NCI-H345 (cell line): ENCODE data around the gene PTPRN2.
"Not testable (repeated sequence)": the region's sequence is repeated elsewhere in the genome, so short reads cannot be mapped to it uniquely, and the experiment has no call there.

ENCODE experiments used
- DNase-seq: peaks from one replicate; lab custom pipeline; 2025; lab: John Stamatoyannopoulos, UW

Gene PTPRN2

DNA sequence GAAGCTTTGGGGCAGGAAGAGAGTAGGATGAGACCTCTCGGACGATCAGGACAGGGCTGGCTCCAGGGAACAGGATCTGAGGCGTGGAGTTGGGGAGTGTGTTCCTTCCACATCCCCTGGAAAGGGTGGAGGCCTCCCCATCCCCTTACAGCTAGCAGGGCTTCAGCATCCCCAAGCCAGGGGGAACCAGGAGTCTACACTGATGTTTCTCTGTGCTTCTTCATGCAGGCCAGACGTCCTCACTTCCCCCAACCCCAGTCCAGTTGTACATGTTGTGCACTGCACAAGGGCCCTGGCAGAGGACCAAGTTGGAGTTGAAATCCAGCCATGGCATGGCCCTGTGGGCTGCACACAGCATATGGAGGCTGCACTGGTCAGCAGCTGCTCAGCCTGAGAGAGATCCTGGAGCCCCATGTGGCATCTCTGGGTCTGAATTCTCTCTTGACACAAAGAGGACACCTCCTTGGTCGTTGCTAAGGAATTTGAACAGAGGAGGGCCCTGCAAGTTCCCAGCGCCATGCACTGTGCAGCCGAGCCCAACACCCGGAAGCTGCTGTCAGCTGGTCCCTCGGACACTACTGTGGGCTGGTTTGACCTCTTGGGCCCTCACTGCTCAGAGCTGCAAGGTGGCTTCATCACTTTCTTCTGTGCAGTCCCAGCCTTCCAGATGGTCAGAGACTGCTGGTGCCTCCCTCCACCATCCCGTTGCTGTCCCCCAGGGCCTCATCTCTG is 1069.7 kb downstream of the PTPRN2 start:
- no peak for DNase-seq

GRCh38 chr7:157516911-157517781 is 1070.5 kb downstream of the PTPRN2 start:
- DNase-seq, result no peak

DNA sequence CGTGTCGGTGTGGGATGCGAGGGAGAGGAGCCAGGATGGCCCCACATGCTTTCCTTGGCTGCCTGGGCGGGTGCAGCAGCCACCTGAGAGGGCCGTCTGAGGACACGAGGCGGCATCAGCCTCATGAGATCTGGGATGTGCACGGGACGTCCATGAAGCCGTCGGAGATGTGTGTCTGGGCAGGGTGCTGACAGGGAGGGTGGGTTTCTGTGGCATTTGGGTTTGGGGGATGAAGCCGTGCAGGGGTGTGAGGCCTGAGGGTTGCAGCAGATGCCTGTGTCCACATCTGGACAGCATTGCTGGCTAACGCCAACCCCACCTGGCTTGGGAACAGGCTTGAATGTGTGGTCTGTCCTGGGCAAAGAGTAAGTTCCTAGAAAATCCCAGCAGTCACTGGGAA is 1071.3 kb downstream of the PTPRN2 start:
- DNase-seq, result no peak

DNA sequence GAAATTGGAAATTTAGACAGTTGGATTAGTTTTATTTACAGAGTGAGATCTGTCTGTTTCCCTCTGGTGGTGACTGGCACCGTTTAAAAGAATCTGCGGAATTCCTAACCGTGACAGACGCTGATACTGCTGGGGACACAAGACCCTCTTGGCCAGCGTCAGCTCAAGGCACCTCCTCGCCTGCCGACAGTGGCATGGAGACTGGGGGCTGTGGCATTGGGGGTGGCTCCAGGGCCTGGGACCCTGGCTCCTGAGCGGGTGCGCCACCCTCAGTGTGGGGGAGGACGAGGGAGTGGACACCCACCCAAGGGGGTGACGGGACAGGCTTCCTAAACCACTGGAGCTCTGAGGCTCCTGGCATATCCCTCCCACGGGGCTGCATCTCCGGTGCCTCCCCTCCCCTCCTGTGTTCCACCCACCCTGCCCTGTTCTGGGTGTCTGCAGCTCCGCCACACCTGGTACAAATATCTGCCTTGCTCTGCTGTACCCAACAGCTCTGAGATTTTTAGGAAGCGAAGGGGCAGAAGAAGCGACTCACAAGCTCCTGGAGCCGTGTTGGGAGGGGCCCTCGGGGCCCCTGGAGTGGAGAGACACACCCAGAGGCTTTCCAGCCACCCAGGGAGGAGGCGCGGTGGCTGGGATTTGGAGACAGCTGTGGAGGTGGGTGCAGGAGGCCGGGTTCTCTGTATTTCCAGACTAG is 1072.1 kb downstream of the PTPRN2 start:
- no peak for DNase-seq

DNA sequence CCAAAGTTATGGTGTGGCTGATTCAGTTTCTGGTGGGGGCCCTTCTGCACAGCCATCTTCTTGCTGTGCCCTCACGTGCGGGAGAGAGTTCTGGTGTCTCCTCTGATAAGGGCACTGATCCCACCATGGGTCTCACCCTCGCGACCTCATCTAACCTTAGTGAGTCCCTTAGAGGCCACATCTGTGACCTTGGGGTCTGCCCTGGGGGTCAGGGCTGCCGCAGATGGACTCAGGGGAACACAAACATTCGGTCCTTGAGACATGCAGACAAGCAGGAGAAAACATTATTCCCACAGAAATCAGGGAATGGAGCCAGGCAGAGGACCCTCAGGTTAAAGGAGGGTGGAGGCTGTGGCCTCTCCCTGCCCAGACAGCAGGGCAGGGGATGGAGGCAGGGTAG is 1072.9 kb downstream of the PTPRN2 start:
- no peak for DNase-seq

GRCh38 chr7:157514306-157514705 is 1073.3 kb downstream of the PTPRN2 start:
- no peak for DNase-seq

DNA sequence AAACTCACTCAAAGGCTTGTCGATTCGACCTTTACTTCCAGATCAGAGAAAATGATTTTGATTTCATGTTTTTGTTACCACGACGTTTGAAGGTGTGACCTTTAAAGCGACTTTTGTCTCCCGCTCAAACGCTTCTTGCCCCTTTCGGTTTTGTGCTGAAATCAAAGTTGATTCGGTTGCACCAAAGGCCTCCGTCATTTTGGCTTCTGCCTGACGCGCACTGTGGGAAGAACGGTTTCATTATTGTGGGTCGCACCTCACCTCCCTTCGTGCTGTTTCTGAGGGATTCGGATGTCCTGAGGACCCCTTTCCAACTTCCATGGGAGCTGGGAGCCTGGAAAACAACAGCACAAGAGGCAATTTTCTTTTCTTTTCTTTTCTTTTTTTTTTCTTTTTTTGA is 1073.9 kb downstream of the PTPRN2 start:
- DNase-seq, result no peak

- no peak for DNase-seq
Measured at GRCh38 chr7:157513162-157513621, 1074.4 kb downstream of the PTPRN2 start.

GRCh38 chr7:157509226-157509625 is 1078.4 kb downstream of the PTPRN2 start:
- no peak for DNase-seq

DNA sequence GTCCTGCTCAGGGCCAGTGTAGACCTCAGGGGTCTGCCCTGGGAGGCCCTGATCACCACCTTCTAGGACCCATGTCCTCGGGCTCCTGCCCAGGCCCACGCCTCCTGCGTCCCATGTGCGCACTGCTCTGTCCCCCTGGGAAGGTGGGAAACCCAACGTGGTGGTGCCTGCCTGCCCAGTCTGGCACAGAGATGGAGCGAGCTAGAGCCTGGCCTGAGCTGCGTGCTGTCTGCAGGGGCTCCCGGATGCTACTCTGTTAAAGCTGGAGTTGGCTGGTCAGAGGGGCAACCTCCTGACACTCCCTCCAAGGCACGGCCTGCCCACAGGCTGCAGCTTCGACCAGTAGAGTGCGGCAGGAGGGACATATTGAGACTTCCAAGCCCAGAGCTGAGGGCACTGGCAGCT is 1079.1 kb downstream of the PTPRN2 start:
- DNase-seq, result no peak

DNA sequence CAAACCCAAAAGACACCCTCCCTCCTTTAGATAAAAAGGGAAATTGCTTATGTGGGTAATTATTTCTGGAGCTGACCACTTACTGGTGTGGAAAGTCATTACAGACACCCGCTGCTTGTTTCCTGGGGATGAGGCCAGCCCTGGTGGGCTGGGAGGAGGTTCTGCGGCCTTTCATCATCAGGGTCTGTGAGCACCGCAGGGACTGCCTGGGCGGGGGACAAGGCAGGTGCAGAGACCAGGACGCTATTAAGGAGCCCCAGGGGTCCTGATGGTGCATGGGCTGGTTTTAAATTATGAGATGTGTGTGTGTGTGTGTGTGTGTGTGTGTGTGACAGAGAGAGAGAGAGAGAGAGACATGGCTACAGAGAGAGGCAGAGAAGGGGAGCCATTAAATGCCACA is 1079.6 kb downstream of the PTPRN2 start:
- no peak for DNase-seq

GRCh38 chr7:157506268-157506667 is 1081.4 kb downstream of the PTPRN2 start:
- no peak for DNase-seq

DNA sequence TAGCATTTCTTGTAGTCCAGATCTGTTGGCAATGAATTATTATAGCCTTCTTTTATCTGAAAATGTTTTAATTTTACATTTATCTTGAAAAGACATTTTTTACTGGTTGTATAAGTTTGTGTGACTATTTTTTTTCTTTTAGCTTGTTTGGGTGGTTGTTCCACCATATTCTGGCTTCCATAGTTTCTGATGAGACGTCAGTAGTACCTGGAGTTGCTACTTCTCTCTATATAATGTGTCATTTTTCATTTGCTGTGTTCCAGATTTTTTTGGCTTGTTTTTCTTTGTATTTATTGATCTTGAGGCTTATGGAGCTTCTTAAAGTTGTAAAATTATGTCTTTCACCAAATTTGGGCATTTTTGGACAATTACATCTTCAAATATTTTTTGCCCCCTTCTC is 1082.0 kb downstream of the PTPRN2 start:
- DNase-seq, result no peak

DNA sequence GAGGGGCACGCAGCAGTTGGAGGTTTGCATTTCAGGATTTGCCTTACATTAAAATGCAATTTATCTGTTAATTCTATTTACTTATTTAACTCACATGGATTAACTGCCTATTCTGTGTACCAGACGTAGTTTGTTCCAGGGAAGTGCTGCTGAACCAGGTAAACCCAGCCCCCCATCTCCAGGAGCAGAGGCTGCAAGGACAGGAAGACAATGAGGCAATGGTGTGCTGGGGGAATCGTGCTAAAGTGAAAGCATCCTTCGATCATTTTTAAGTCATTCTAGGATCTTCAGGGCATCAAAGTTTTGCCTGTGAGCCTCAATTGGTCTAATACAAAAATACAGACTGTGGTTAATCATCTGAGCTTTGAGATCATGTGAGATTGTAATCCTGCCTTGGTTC is 1084.4 kb downstream of the PTPRN2 start:
- DNase-seq, result no peak

- DNase-seq, result no peak
Measured at GRCh38 chr7:157502701-157503111, 1084.9 kb downstream of the PTPRN2 start.

GRCh38 chr7:157501581-157501980 is 1086.0 kb downstream of the PTPRN2 start:
- no peak for DNase-seq

DNA sequence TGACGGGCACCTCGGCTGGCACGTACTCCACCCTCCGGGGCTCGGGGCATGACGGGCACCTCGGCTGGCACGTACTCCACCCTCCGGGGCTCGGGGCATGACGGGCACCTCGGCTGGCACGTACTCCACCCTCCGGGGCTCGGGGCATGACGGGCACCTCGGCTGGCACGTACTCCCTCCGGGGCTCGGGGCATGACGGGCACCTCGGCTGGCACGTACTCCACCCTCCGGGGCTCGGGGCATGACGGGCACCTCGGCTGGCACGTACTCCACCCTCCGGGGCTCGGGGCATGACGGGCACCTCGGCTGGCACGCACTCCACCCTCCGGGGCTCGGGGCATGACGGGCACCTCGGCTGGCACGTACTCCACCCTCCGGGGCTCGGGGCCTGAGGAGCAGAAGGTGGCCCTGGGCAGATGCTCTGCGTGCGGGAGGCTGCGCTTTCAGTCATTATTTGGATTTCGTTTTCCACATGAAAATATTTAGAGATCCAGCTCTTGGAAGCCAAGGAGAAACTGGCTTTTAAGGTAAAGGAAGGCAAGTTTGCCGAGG is 1086.6 kb downstream of the PTPRN2 start:
- not testable (repeated sequence) for DNase-seq

GRCh38 chr7:157500171-157500960 is 1087.3 kb downstream of the PTPRN2 start:
- DNase-seq, result no peak

DNA sequence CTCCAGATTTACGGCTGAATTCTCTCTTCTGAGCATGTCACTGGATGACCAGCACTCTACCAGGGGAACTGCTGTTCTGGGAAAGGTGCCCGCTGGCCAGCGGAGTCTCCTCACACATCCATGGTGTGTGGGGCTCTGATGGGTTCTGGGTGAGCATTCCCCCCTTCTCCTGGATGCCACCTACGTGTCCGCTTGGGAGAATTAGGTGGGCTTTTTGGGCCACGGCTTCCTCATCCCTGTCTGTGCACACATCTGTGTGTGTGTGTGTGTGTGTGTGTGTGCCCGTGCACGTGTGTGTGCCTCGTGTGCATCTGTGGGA is 1087.8 kb downstream of the PTPRN2 start:
- DNase-seq, result no peak

GRCh38 chr7:157499121-157499834 is 1088.3 kb downstream of the PTPRN2 start:
- no peak for DNase-seq

DNA sequence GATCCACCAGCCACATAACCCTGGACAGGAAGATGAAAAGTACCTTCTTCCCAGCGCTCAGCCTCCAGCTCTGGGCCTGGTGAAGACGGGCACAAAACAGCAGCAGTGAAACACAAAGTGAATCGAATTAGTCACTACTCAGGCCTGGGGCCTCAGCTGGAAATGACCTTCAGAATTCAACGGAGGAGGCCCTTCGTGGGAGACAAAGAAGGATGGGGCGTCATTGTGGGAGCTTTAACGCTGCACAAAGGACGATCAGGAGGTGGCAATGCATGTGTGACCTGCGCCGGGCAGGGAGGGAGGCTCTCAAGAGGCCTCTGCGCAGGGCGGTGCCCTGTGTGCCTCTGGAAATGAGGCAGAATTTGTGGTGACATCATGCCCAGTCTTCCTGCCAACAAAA is 1089.0 kb downstream of the PTPRN2 start:
- DNase-seq, result no peak
